HG02852 (cell line): Measurements from ENCODE around the gene SYNGAP1.
"Not testable (repeated sequence)": the region's sequence is repeated elsewhere in the genome, so short reads cannot be mapped to it uniquely, and the experiment has no call there.

ENCODE experiments used
- ATAC-seq: cut with Tn5 transposase; IDR thresholded peaks from one replicate; pipeline ENCODE4 v1.9.1; 2021; ENCODE audit warnings: mild to moderate bottlenecking, moderate library complexity; ENCODE audit not compliant: unreplicated experiment

SYNGAP1 gene

GRCh38 chr6:33399881-33400280 is 20.0 kb upstream of the SYNGAP1 start:
- ATAC-seq, result not testable (repeated sequence)

- ATAC-seq, result no peak
Measured at GRCh38 chr6:33404884-33405283, 15.0 kb upstream of the SYNGAP1 start.

- ATAC-seq, result no peak
Measured at GRCh38 chr6:33405386-33405940, 14.4 kb upstream of the SYNGAP1 start.

- ATAC-seq, result no peak
Measured at GRCh38 chr6:33406126-33406525, 13.7 kb upstream of the SYNGAP1 start.

- no peak for ATAC-seq
Measured at GRCh38 chr6:33407132-33407718, 12.6 kb upstream of the SYNGAP1 start.

GRCh38 chr6:33410050-33410710 is 9.7 kb upstream of the SYNGAP1 start:
- peak; percentile 76 for ATAC-seq

- peak; percentile 38 for ATAC-seq
Measured at GRCh38 chr6:33410711-33411631, 8.9 kb upstream of the SYNGAP1 start, which contains the start of gene PHF1. Gene PHF1, plus strand, starts transcription at chr6:33411014. Its CDS starts 1,250 bp downstream, at chr6:33412264.

GRCh38 chr6:33411632-33412005 is 8.2 kb upstream of the SYNGAP1 start:
- no peak for ATAC-seq

GRCh38 chr6:33412140-33413009 is 7.5 kb upstream of the SYNGAP1 start:
- no peak for ATAC-seq

GRCh38 chr6:33413241-33414120 is 6.4 kb upstream of the SYNGAP1 start:
- ATAC-seq, result no peak

GRCh38 chr6:33414592-33415271 is 5.1 kb upstream of the SYNGAP1 start:
- no peak for ATAC-seq

- no peak for ATAC-seq
Measured at GRCh38 chr6:33415831-33416230, 4.0 kb upstream of the SYNGAP1 start.

- no peak for ATAC-seq
Measured at GRCh38 chr6:33416386-33417127, 3.3 kb upstream of the SYNGAP1 start.

GRCh38 chr6:33417128-33417902 is 2.5 kb upstream of the SYNGAP1 start:
- ATAC-seq, result no peak

- ATAC-seq, result peak; percentile 85
Measured at GRCh38 chr6:33417903-33418689, 1.8 kb upstream of the SYNGAP1 start, which contains the start of gene CUTA. Gene CUTA, minus strand, starts transcription at chr6:33418107. Its CDS starts 107 bp downstream, at chr6:33418000.

- ATAC-seq, result no peak
Measured at GRCh38 chr6:33418690-33419291, 1.1 kb upstream of the SYNGAP1 start.
